SKM-1 (cell line): ENCODE results near the gene DSTYK.
"Not testable (repeated sequence)": the region's sequence is repeated elsewhere in the genome, so short reads cannot be mapped to it uniquely, and the experiment has no call there.

Source experiments
- DNase-seq: peaks from one replicate; lab custom pipeline; 2025; ENCODE audit not compliant: unreplicated experiment; lab: John Stamatoyannopoulos, UW

DSTYK gene

DNA sequence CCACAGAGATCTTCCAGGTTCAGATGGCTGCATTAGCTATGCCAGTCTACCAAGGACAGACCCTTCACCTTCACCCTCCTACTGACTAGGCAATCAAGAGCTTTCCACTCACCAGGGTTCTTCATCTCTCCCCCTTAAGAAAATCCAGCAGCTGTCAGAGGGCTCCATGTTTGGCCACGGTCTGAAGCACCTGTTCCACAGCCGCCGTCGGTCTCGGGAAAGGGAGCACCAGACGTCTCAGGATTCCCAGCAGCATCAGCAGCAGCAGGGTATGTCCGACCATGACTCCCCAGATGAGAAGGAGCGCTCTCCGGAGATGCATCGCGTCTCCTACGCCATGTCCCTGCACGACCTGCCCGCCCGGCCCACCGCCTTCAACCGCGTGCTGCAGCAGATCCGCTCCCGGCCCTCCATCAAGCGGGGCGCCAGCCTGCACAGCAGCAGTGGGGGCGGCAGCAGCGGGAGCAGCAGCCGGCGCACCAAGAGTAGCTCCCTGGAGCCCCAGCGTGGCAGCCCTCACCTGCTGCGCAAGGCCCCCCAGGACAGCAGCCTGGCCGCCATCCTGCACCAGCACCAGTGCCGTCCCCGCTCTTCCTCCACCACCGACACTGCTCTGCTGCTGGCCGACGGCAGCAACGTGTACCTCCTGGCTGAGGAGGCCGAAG lies 30.0 kb upstream of the DSTYK start:
- no peak for DNase-seq

- DNase-seq: no peak
Observed at GRCh38 chr1:205240569-205240968, 29.1 kb upstream of the DSTYK start.

GRCh38 chr1:205240118-205240517 lies 28.6 kb upstream of the DSTYK start:
- no peak for DNase-seq

- DNase-seq: no peak
Observed at GRCh38 chr1:205239078-205239477, 27.6 kb upstream of the DSTYK start.

DNA sequence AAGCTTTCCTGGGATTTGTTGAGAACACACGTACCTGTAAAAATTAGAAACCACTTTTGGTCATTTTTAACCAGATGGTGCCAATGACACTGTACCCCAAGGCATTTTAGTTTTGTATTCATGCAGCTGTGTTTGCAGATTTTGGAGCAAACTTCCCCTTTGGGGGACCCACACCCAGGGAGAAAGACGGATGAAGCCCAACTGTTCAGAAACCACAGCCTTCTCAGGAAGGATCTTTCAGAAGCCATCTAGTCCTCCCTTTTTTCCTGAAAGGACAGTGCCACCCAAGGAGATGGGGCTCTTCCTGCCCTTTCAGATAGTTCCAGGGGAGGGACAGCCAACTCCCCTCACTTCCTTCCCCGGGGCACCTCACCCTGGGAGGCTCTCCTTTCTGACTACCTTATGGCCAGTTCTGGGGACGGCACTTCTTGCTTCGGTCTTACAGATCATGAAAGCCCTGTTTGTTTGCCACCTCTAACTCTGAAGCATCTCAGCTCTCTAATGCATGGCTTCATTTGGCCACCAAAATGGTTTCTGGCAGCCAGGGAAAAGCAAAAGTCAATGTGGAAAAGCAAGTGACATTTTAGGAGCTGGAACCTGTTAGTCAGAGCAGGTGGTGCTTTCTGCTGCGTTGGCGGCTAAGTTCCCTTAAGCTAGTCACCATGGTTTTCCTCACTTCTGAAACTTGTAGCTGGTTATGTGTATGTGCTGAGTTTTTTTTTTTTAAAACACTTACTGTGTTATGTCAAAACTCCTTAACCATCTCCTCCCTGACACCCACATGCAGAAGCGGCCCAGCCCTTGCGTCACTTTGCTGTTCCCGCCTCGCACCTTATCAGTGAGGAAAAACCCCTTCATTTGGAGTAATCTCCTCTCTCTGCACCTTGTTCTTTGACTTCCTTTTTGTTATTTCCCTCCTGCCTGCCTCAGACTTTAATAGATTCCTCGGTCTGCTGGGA lies 26.3 kb upstream of the DSTYK start:
- peak; percentile 52 for DNase-seq

GRCh38 chr1:205236951-205237475 lies 25.5 kb upstream of the DSTYK start:
- DNase-seq: no peak

DNA sequence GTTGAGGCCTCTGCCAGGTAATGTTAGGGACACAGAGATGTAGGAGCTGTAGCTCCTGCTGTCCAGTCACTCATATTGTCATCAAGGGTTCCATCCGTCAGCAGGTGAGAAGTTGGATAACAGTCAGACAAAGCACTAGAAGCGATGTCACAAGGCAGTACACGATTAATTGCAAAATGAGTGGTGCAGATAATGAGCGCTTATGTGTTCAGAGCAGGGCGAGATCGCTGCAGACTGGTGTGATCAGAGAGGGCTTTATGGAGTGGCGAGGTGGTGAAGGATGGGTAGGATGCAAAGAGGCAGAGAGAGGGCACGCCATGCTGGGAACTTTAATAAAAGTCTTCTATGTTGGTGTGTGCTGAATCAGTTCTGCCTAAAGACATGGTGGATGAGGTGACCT lies 25.0 kb upstream of the DSTYK start:
- no peak for DNase-seq

DNA sequence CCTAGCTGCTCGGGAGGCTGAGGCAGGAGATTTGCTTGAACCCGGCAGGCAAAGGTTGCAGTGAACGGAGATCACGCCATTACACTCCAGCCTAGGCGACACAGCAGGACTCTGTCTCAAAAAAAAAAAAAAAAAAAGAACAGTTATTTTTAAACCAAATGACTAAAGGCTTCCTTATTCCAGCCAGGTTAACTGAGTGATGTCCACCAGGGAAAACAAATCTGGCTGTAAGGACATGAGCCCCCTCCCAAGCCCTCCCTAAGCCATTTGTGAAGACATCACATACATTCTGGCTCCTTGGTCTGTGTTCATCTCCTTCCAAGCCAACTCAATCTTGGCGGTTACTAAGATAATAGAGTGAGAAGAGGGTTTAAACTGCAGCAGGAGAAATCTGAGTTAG lies 24.4 kb upstream of the DSTYK start:
- no peak for DNase-seq

DNA sequence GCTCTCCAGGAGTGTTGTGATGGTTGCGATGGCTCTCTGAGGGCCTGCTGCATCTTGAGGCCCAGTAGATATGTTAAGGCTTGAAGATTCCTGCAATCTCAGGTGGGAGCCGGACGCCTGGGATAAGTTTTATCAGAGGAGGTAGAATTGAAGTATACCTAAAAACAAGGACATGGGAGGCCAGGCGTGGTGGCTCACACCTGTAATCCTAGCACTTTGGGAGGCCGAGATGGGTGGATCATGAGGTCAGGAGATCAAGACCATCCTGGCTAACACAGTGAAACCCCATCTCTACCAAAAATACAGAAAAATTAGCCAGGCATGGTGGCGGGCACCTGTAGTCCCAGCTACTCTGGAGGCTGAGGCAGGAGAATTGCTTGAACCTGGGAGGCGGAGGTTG lies 22.5 kb upstream of the DSTYK start:
- not testable (repeated sequence) for DNase-seq

DNA sequence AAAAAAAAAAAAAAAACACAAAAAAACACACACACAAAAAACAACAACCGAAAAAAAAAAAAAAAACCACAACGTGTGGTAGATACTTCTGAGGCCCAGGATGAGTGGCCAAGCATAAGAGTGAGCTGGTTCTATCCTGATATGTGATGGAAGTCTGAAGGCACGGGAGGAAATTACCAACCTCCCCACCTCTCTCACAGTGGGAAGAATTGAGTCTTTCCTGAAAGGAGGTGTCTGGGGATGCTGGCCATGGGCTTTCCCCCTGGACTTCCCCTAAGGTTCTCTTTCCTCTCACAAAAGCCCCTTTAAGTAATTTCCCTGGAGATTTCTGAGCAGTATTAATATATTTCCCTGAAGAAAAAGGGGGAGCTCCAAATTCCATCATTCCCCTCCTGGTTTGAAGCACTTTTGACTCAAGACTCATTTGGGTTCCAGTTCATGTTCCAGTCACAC lies 21.5 kb upstream of the DSTYK start:
- DNase-seq: no peak

DNA sequence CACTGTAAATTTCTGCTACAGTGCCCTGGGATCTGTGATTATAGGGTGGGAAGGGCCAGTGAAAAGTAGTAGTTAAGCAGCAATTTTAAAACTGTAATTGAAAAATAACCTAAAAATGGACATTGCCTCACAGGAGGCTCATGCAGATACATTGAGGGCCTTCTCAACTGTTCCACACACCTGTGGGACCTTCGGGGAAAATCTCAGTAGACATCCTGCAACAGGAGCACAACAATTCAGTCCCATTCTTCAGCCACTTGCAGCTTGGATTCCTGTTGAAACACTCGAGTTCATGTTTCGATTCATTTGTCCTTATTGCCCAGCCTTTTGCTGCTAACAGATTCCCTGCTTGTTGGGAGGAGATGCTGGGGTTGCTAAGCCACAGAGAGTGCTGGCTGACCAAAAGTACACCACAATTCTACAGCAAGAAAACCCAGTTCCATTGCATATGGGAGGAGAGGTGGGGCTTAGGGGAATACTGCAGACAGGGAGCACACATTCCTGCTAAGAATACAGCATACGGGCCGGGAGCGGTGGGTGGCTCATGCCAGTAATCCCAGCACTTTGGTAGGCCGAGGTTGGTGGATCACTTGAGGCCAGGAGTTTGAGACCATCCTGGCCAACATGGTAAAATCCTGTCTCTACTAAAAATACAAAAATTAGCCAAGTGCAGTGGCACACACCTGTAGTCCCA lies 20.8 kb upstream of the DSTYK start:
- DNase-seq: no peak

DNA sequence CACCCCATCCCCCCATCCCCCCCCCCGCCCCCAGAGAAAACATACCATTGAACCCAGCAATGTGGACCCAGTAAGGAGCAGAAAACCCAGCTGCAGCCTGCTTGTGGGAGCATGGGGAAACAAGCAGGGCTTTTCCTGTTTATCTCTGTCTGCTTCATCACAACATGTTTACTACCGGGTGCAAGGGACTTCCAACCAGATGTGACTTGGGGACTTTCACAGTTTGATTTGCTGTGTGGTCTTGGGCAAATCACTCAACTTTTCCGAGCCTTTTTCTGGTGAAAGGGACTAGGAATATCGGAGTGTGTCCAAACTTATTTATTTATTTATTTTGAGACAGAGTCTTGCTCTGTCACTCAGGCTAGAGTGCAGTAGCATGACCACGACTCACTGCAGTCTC lies 19.5 kb upstream of the DSTYK start:
- DNase-seq: no peak

GRCh38 chr1:205229916-205230700 lies 18.6 kb upstream of the DSTYK start:
- DNase-seq: no peak

DNA sequence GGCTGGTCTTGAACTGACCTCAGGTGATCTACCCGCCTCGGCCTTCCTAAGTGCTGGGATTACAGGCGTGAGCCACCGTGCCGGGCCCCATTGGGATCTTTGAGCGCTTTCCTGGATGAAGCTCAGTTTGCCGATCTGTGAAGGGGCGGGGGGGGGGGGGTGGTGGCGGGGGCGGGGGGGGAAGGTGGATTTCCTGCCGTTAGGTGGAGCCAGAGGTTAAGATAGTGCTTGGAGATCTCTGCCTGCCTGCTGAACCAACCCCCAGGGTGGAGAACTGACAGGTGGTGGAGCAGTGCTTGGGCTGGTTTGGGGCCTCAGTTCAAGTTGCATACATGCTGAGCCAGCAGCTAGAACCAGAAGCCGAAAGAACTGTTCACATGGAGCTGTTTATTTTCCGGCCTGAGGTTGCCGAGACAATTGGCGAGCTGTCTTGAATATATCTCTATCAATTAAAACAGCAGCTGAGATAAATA lies 17.9 kb upstream of the DSTYK start:
- DNase-seq: peak; percentile 55

DNA sequence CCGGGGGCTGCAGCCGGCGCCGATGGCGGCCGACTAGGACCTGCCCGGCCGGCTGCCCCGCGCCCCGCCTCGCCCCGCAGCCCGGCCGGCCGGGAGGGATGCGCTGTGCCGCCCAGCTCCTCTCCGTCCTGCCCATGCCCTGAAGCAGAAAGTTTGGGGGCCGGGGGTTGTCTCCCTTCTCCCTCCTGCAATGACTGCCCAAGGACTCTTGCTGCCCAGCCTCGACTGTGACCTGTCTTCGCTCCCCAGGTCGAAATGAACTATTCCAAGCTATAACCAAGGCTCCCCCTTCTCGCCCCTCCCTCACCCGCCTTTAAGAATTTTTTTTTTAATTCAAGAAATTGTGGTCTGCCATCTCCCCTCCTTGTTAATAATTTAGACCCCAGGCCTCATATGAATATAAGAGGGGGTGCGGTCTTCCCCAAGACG lies 16.6 kb upstream of the DSTYK start:
- DNase-seq: no peak

- DNase-seq: peak; percentile 60
Observed at GRCh38 chr1:205227584-205228013, 16.1 kb upstream of the DSTYK start, which contains the start of gene TMCC2. TMCC2 (plus strand) TSS chr1:205227946; CDS start chr1:205228565, 619 bp downstream.

GRCh38 chr1:205226868-205227583 lies 15.5 kb upstream of the DSTYK start:
- no peak for DNase-seq

DNA sequence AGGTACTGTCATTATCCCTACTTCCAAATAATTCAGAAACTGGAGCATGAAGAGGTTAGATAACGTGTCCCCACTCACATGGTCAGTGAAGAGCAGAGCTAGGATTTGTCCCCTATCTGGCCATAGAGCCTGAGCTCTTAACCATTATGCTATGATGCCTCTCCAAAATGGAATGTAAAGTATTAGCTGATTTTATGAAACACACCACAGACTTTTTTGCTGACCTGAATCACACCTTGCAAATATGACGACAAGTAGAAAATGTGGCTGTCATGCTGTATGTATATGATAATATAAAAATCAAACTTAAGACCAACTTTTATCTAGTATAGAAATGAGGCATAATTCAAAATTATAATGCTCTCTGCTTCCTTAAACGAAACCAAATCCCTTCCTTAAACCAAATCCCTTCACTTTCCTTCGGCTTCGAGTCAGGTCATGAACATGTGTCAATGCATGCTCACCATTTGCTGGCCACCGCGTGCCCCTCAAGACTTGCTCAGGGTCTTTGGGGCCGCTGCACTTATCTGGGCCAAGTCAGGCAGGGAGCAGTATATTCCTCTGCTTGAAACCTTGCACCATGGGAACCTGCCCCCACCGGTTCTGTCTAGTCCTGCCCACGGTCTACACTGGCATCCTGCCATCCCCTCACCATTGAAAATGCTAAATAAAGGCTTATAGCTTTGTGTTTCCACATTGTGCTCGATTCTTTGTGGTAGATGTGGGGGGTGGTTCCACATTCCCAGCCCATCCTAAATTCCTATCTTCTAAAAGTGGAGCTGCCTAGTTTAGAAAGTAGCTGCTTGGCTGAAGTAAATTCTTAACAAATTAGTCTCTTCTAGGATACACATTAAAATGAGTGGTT lies 14.6 kb upstream of the DSTYK start:
- DNase-seq: no peak

GRCh38 chr1:205224736-205225135 lies 13.2 kb upstream of the DSTYK start:
- no peak for DNase-seq
